Keratinocyte (primary cell): ENCODE data around the gene NODAL.

Experiments used
- EZH2 ChIP-seq: IDR thresholded peaks from one replicate; pipeline ENCODE4 v1.6.1; 2012; ENCODE audit warnings: inconsistent platforms, mild to moderate bottlenecking, low read length, moderate library complexity
- TF ChIP-seq, protein P1 (sequence below), 3 experiments: IDR thresholded peaks in 1 of 3; conservative IDR thresholded peaks in 1 of 3; optimal IDR thresholded peaks in 1 of 3; 2 replicates in 2 of 3; 3 replicates in 1 of 3; pipeline versions ENCODE3 to v1.5.1; 2011; ENCODE audit warnings: low read length in 3 of 3, mild to moderate bottlenecking in 3 of 3, moderate library complexity in 2 of 3, control low read depth in 1 of 3, inconsistent platforms in 1 of 3; ENCODE audit not compliant: insufficient read depth in 2 of 3; ENCODE audit errors: extremely low read depth in 1 of 3

DNA sequence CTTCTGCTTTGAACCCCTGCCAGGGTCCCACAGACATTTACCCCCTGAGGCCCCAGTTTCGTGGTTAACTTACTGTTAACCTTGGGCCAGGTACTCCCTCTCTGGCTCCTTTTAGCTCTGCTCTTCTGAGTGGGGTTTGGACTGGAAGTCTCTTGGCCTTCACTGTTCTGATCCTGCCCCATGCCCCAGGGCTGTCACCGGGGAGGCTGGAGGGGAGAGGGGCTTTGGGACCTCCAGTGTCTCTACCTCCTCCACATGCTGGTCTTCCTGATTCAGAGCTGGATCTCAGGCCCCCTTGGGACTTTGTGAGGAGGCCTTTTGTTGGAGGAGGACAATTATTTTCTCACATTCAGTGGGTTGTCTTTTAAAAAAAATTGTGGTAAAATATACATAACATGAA lies 24.4 kb upstream of the NODAL start:
- TF ChIP-seq, protein P1, sequence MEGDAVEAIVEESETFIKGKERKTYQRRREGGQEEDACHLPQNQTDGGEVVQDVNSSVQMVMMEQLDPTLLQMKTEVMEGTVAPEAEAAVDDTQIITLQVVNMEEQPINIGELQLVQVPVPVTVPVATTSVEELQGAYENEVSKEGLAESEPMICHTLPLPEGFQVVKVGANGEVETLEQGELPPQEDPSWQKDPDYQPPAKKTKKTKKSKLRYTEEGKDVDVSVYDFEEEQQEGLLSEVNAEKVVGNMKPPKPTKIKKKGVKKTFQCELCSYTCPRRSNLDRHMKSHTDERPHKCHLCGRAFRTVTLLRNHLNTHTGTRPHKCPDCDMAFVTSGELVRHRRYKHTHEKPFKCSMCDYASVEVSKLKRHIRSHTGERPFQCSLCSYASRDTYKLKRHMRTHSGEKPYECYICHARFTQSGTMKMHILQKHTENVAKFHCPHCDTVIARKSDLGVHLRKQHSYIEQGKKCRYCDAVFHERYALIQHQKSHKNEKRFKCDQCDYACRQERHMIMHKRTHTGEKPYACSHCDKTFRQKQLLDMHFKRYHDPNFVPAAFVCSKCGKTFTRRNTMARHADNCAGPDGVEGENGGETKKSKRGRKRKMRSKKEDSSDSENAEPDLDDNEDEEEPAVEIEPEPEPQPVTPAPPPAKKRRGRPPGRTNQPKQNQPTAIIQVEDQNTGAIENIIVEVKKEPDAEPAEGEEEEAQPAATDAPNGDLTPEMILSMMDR (optimal IDR thresholded peaks at IDR 0.05 in 1 of 3, IDR thresholded peaks at IDR 0.05 in 1 of 3, conservative IDR thresholded peaks at IDR 0.05 in 1 of 3; ENCODE audit: extremely low read depth in 1 of 3, insufficient read depth in 2 of 3, low read length in 3 of 3), result no peak
- no peak for TF ChIP-seq EZH2
